ENCODE results near the gene HOXC12.

DNA sequence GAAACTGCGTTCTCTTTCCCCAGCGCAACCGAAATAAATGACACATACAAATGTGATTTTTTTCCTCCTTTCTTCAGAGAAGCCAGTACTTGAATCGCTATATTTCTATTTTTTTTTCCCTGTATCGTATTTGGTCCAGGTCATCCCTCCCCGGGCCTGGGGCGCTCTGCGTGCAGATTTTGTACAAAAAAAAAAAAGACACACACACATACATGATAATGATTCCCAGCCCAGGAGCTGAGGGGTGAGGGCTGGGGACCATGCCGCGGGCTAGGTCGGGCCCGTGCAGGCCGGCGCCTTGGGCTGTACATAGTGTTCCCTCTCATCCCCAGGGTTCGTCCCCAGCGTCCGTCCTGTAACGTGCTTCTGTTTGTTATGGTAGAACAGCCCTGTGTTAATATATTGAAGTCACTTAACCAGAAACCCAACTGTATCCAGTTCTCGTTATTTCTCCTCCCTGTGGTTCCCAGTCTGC, 48.2 kb downstream of the HOXC12 start:
- TF ChIP-seq CTCF (IDR thresholded peaks at IDR 0.05; ENCODE audit: borderline replicate concordance, extremely low read depth, low read length, poor library complexity, severe bottlenecking) (no peak), EZH2 (IDR thresholded peaks at IDR 0.05; ENCODE audit: borderline replicate concordance, low read depth, low read length, severe bottlenecking) (no peak)
